Measurements from ENCODE around the gene SEMA3D.
"Not testable (repeated sequence)": the region's sequence is repeated elsewhere in the genome, so short reads cannot be mapped to it uniquely, and the experiment has no call there.

SEMA3D gene

DNA sequence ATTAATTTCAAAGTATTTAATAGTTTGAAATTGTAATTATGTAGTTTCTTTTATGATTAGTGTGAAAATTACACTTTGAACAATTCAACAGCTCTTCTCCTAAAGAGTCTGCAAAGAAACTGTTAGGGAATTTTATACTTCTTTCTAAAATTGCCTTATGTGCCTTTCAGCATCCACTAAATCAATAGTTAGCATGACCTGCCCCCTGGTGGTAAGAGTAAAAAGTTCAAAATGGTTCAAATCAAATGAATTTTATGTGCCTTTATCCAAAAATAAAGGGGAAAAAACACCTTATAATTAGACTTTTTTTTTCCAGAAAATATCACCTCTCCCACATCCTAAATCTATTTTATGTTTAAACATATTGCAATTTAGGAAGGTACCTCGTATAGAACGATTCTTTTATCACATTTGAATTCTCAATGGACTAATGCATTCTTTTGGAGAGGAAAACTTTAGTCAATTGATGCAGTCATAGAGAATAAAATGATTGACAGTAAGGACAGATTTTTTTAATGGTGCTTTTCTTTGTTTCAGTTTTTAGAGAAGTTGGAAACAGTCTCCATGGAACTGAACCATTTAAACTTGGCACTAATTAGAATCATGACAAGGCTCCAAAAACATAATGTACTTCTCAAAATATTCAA lies 163.7 kb downstream of the SEMA3D start:
- DNase-seq, result no peak

DNA sequence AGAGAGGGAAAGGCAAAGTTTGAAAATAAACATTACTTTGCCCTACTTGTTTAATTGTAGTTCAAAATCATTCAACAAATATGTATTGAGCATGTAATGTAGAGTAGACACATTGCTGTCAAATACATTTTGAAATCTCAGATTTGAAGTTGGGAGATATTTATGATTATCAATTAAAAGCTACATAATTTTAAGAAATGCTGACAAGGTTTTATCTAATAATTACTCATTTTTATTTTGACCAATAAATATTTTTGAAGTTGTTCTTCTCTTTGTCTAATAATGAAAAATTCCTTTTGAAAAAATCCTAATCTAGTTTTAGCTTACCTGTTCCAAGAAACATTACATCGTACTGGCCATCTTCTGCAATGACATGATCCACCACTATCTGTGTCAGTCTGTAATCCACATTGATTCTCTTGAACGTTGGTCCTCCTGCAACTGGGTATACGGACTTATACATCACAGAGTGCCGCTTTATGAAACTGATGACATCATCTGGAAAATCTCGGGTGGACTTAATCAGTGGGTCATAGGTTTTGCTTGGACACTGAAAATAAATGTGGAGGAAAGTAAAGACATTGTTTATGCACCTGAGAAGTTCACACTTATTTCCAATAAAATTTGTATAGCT lies 164.7 kb downstream of the SEMA3D start:
- no peak for DNase-seq

GRCh38 chr7:85021101-85021704 lies 165.7 kb downstream of the SEMA3D start:
- DNase-seq, result no peak

DNA sequence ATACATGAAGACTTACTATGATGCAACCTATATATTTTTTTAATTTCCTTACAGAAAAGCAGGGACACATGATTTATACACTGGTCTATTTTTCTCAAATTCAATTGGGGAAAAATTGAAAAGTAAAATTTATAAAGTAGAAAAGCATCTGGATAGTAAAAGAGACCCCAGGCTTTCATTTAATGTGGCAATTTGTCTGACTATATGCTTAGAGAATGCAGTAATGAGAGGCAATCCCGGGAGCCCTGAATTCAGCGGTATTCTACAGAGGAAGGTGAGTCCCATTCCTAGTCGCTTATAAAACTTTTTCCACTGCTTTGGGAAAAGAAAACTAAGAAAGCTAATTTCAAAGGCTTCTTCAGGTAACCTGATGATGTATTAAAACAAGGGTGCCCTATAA lies 167.1 kb downstream of the SEMA3D start:
- no peak for DNase-seq

- no peak for DNase-seq
Measured at GRCh38 chr7:85019176-85019575, 167.7 kb downstream of the SEMA3D start.

DNA sequence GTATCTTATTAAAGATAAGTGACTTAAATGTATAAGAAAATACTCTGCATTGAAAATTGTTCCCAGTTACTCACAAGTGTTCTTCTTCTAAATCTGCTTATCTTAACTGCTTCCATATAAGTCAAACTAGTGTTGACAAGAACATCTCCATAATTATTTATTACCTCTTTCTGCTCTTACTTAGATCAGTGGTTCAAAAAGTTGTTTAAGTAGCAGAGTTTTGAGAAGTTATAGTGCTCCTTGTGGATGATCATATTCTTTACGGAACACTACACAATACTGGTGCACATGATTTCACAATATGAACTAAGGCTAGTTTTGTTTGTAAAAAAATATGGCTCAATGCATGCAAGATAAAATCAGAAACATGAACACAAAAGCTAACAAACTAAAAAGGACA lies 168.4 kb downstream of the SEMA3D start:
- DNase-seq, result no peak

GRCh38 chr7:85016286-85016685 lies 170.6 kb downstream of the SEMA3D start:
- no peak for DNase-seq

DNA sequence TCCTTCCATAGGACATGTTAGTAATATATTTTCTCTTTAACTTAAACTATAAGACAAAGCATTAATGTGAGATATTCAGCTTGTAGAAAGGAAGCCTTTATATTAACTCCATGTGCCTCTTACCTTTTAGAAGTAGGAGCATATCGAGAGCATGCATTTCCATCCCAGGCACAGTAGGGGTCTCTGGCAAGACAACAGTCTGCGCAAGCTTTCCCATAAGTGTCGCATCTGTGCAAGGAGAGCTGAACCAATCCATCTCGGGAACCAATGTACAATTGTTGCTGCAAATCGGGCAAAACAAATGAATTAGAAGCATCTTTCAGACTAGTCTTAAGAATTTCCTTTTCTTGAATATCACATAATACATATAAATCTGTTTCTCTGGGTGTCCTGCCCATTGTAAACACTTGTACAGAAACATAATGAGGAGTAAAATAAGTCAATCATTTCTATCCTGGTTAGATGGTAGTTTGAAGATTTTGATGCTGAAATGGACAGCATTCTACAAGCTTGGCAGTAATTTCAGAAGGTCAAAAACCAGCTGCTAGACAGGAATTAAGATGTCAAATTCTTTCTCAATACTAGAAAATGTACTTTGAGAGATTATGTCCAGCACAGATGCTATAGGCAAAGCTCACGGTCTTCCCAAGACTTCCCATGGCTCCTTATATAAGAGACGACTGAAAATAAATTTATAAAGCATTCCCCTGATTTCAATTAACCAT lies 171.8 kb downstream of the SEMA3D start:
- no peak for DNase-seq

- DNase-seq, result no peak
Measured at GRCh38 chr7:85011127-85011526, 175.7 kb downstream of the SEMA3D start.

DNA sequence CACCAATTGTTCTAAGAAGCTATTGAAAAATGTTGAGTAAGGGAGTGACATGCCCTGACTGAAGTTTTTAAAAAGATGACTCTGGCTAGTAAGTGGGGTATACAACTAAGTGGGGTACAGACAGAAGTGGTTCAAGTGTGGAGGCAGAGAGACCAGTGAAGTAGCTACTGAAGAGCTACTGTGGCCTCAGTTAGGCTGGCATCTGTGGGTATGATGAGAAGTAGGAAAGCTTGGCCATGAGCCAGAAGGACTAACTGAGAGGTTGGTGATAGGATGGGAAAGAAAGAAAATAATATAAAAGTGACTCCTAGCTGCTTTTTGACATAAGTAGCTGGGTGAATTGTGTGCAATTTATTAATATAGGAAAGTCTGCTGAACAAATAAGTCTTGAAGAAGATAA lies 176.6 kb downstream of the SEMA3D start:
- DNase-seq, result no peak

DNA sequence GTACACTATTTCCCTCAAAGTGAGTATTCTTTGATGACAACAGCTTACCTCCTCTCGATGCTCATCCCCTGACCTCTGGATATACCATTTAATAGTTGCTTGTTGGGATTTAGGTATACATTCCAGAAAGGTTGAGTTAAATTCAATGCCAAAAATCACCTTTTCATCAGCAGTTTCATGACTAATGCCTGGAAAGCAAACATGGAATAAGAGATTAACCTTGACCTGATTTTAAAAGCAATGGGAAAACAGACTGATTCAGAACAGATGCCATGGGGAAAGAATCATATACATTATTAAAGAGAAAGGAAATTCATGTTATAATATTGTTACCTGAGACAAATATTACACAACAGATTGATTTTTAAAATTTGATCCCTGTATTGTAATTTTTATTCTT lies 180.1 kb downstream of the SEMA3D start:
- no peak for DNase-seq

DNA sequence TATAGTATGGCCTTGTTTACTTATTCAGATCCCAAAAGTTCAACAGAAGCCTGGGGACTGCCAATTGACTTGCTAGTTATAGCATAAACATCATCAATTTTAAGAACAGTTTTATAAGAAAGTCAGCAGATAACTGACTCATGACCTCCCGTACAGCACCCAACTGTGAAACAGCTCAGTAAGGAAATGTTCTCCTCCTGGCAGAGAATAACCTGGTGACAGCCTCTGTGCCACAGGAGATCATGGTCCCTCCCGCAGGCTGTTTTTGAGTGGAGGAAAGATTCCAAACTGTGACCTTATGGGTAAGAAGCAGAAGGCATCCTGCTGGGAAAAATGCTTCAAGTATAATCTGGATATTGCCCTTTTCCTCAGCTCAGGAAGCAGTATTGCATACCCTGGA lies 182.5 kb downstream of the SEMA3D start:
- no peak for DNase-seq

DNA sequence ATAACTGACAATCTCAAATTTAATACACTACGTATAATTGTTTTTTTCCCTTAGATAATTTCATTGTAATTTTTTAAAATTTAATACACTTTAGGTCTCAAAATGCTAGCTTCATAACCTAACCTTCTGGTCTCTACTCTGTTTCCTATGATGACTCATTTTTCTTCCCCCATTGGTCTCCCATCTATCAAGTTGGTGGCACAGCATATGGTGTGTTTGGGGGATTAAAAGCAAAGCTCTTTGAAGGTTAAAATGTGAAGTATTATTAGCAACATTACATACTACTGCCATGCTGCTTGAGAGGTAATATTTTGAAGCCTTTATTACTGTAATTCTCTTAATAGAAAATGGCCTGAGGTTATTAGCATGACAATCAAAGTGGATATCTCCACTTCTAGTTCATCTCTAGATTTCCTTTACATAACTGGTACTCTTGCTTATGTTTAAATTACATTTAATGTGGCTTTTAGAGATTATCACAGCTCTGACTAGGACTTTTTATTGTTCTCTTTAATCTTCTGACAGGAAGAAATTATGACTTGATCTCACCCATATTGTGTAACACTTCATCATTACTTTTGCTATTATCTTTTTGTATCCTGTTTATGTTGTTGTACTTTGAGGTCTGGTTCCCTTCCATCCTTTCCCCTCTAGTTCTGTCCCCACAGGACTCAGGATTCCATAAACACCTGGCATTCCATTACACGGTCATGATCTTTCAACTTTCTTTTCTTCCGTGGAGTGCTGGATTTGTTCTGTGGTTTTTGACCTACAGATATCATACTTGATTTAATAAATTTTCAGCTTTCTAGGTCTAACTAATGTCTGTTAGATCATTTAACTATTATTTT lies 185.1 kb downstream of the SEMA3D start:
- DNase-seq, result no peak

DNA sequence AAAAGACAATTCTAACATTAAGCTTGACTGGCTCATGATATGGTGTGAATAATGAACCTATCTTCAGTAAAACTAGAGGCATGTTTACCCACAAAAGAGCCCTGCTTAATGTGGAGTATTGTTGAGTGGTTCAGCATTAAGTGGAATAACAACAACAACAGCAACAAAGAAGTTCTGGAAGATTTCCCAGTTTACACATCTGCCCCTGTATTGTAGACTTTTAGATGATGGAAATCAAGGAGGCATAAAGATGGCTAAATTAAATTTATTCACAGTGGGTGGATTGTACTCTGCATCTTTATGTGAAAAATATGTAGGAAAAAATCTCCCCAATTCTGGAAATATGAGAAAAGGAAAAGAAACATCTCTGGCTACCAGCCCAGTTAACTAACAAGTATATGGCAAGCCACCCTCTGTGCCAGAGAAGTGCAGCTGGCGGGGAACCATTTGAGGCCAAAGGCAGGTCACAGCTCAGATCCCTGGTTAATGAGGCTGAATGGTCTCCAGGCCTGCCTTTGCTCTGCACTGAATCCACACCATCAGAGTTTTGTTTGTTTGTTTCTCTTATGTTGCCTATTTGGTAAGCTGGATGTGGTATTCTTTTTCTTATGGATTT lies 186.0 kb downstream of the SEMA3D start:
- no peak for DNase-seq

DNA sequence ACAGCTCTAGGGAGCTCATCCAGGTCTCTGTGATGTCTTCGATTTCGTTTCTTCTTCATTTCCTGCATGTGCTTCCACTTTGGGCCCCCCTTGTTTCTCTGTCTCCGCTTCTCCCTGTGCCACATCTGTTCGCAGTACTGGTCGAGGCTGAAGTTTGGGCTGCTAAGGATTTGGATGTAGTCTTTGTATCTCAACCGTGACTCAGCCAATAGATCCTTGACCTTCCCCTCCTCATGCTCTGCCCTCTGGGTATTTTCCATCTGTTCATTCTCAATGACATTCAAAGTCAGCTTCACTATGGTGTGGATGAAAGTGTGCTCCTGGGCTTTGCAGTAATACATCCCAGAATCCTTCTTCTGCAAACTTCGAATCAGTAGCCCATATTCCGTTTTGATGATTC lies 187.4 kb downstream of the SEMA3D start:
- no peak for DNase-seq

GRCh38 chr7:84998665-84999064 lies 188.2 kb downstream of the SEMA3D start:
- no peak for DNase-seq

DNA sequence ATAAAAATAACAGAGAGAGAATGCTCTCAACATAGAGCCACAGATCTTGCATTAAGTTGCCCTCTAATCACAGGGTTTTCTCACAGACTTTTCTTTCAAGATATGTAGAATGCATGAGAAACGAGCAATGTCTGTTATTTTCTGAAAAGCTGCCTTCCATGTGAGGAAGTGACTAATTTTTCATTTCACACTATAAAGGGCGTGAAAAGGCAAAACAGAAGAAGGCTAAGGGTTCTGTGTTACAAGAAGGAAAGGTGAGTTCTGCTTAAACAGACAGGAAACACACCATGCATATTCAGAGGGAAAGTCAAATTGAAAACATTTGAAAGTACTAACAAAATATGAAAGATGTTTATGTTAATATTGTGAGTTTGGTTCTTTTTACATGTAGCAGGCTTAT lies 189.2 kb downstream of the SEMA3D start:
- no peak for DNase-seq

- DNase-seq, result not testable (repeated sequence)
Measured at GRCh38 chr7:84992954-84993353, 193.9 kb downstream of the SEMA3D start.

GRCh38 chr7:84985073-84985784 lies 201.6 kb downstream of the SEMA3D start:
- DNase-seq, result no peak

DNA sequence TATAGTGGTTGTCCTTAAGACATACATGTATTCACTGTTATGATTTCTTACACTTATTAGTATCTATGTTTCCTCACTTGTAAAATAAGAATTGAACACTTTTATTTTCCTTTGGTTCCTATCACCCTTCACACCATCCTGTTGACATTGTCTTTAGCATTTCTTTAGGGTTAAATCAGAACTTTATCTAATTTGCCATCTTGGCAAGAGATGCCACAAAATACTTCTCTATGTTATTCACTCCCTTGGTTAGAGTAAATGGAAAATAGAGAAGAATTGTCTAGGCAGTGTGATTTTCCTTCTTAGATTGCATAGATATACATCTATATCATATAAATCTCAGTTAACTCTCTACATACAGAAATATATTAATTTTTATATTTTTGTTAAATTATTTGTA lies 204.7 kb downstream of the SEMA3D start:
- DNase-seq, result no peak

DNA sequence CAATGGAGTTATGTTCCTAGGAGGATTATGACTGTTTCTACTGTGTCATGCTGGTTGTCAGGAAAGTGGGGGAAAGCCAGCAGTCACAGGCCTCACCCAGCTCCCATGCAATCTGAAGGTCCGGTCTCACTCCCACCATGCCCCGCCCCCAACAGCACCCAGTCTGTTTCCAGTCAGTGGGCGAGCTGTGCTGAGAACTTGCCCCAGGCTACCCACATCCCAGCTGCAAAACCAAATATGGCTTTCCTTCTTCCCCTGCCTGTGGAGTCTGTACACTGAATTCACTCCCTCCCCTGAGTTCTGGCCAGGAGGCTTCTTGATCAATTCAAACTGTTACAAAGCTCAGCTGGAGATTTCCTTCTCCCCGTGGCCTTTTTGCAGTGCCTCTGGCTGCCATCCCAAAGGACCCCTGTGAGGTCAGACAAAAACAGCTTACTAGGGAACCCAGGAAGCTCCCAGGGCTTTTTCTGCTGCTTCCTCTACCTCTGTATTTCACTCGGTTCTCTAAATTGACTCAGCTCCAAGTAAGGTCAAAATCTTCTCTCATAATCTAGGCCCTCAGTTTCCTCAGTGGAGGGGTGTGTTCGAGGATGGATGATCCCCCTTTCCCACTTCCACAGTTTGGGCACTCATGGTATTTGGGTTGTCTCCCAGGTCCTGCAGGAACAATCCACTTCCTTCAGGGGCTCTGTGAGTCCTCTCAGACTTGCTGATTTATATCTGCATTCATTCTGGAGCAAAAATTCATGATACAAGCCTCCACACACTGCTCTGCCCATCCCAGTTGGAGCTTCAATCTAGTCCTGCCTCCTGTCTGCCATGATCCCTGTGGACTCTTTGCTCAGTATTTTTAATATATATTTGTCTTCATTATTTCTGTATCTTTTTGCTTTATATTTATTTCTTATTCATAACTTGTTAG lies 205.5 kb downstream of the SEMA3D start:
- DNase-seq, result no peak
